ENCODE results near the gene CNIH1. TPM values are rescaled to one million over a fixed set of nuclear protein-coding genes. Genes with fewer than 3 reads are reported as not detected.
"Not testable (repeated sequence)": the region's sequence is repeated elsewhere in the genome, so short reads cannot be mapped to it uniquely, and the experiment has no call there.

CNIH1 gene
- total RNA-seq, 4 donors from 2014 or later, result 48.9 to 137 (median 99.3) TPM

- DNase-seq (ENCODE audit: low spot score in 2 of 2), result no peak
- no peak overlapping the region for H3K27ac ChIP-seq
- TF ChIP-seq CTCF (IDR thresholded peaks at IDR 0.05), result no peak
- peaks cover 20% of the 10 kb centered on the region for H3K4me1 ChIP-seq
- peak overlapping the region; percentile 73 for H3K4me3 ChIP-seq
- no peaks in the 10 kb centered on the region for H3K27me3 ChIP-seq
- H3K9me3 ChIP-seq, result no peaks in the 10 kb centered on the region
- WGBS, result 66% methylated on average over 9 of the region's 9 CpGs
- H3K36me3 ChIP-seq, result no peaks in the 10 kb centered on the region
Measured at GRCh38 chr14:54396183-54396492, 45.0 kb downstream of the CNIH1 start.

GRCh38 chr14:54395716-54396115 lies 45.5 kb downstream of the CNIH1 start:
- Histone ChIP-seq H3K27ac (no peak overlapping the region), H3K36me3 (no peaks in the 10 kb centered on the region), H3K9me3 (no peaks in the 10 kb centered on the region), H3K27me3 (no peaks in the 10 kb centered on the region), H3K4me1 (peaks cover 20% of the 10 kb centered on the region), H3K4me3 (no peak overlapping the region)
- TF ChIP-seq POLR2A (IDR thresholded peaks at IDR 0.05), result no peak
- no peak for TF ChIP-seq POLR2AphosphoS5 (IDR thresholded peaks at IDR 0.05)
- TF ChIP-seq EP300 (IDR thresholded peaks at IDR 0.05), result no peak
- TF ChIP-seq CTCF (IDR thresholded peaks at IDR 0.05), result no peak
- no peak for DNase-seq (ENCODE audit: low spot score in 2 of 2)
- 97% methylated on average over 2 of the region's 2 CpGs for WGBS

GRCh38 chr14:54395284-54395683 lies 45.9 kb downstream of the CNIH1 start:
- Histone ChIP-seq H3K27ac (no peak overlapping the region), H3K9me3 (no peaks in the 10 kb centered on the region), H3K27me3 (no peaks in the 10 kb centered on the region), H3K4me3 (no peak overlapping the region), H3K4me1 (peaks cover 20% of the 10 kb centered on the region), H3K36me3 (no peaks in the 10 kb centered on the region)
- TF ChIP-seq POLR2A (IDR thresholded peaks at IDR 0.05), result no peak
- no peak for TF ChIP-seq POLR2AphosphoS5 (IDR thresholded peaks at IDR 0.05)
- TF ChIP-seq EP300 (IDR thresholded peaks at IDR 0.05), result no peak
- TF ChIP-seq CTCF (IDR thresholded peaks at IDR 0.05), result no peak
- DNase-seq (ENCODE audit: low spot score in 2 of 2), result no peak
- 82% methylated on average over 4 of the region's 4 CpGs for WGBS

GRCh38 chr14:54394596-54394995 lies 46.6 kb downstream of the CNIH1 start:
- Histone ChIP-seq H3K4me3 (no peak overlapping the region), H3K4me1 (peaks cover 20% of the 10 kb centered on the region), H3K27ac (no peak overlapping the region), H3K9me3 (no peaks in the 10 kb centered on the region), H3K36me3 (no peaks in the 10 kb centered on the region), H3K27me3 (no peaks in the 10 kb centered on the region)
- 96% methylated on average over 26 of the region's 27 CpGs for WGBS
- TF ChIP-seq EP300 (IDR thresholded peaks at IDR 0.05), result no peak
- no peak for TF ChIP-seq CTCF (IDR thresholded peaks at IDR 0.05)
- no peak for TF ChIP-seq POLR2A (IDR thresholded peaks at IDR 0.05)
- no peak for TF ChIP-seq POLR2AphosphoS5 (IDR thresholded peaks at IDR 0.05)
- DNase-seq (ENCODE audit: low spot score in 2 of 2), result no peak

GRCh38 chr14:54392986-54393884 lies 47.9 kb downstream of the CNIH1 start:
- H3K36me3 ChIP-seq; H3K27ac ChIP-seq; H3K27me3 ChIP-seq; DNase-seq (ENCODE audit: low spot score in 2 of 2); H3K9me3 ChIP-seq; H3K4me3 ChIP-seq: not testable (repeated sequence)
- H3K4me1 ChIP-seq, result peaks cover 21% of the 10 kb centered on the region
- WGBS, result 97% methylated on average over 44 of the region's 68 CpGs

Data from suprapubic skin (tissue), 4 donors.